IMR-90 (cell line): ENCODE measurements around the gene LONP2. TPM values are rescaled to one million over a fixed set of nuclear protein-coding genes. Genes with fewer than 3 reads are reported as not detected.

Experiments used
- ATAC-seq: fragments of 200-7000 bp; cut with Tn5 transposase; 2 replicates; pipeline ENCODE4 v1.9.1; 2020; ENCODE audit warnings: low read depth, mild to moderate bottlenecking, moderate library complexity
- BruUV-seq: library from RNA; stranded (reverse); fragments of 400-500 nt; replicated peaks from 2 replicates; lab custom pipeline; 2021; lab: Mats Ljungman, UMichigan
- CTCF ChIA-PET: fragments of 300-600 bp; formaldehyde crosslinking; extraction: SDS; loops from one replicate; lab custom pipeline; 2021; ENCODE audit warnings: antibody characterized with exemption; lab: Yijun Ruan, JAX
- POLR2A ChIA-PET: fragments of 300-600 bp; sonication (Branson Sonifier 250); formaldehyde crosslinking; loops from one replicate; lab custom pipeline; 2022; ENCODE audit warnings: antibody characterized with exemption; ENCODE audit not compliant: unreplicated experiment; lab: Charles Lee
- DNase-seq: peaks from one replicate; pipeline ENCODE4 v3.0.0; 2013
- H2AFZ ChIP-seq: replicated peaks from 2 replicates; pipeline ENCODE3; 2013; ENCODE audit warnings: low read length, mild to moderate bottlenecking; ENCODE audit not compliant: poor library complexity
- H2AK5ac ChIP-seq: 2 replicates; pipeline ENCODE4 v1.6.1; 2013; ENCODE audit warnings: low read depth, low read length, inconsistent platforms
- H2AK9ac ChIP-seq: replicated peaks from 2 replicates; pipeline ENCODE3; 2013; ENCODE audit warnings: mild to moderate bottlenecking, low read depth, low read length, moderate library complexity; ENCODE audit not compliant: poor library complexity
- H2BK120ac ChIP-seq: 2 replicates; pipeline ENCODE4 v1.6.1; 2013; ENCODE audit warnings: low read depth, low read length, inconsistent platforms
- H2BK15ac ChIP-seq: 3 replicates; pipeline ENCODE4 v1.6.1; 2013; ENCODE audit warnings: low read depth, low read length, inconsistent platforms
- H2BK20ac ChIP-seq: 2 replicates; pipeline ENCODE4 v1.6.1; 2013; ENCODE audit warnings: low read depth, mild to moderate bottlenecking, inconsistent platforms, low read length, moderate library complexity
- H2BK5ac ChIP-seq: 2 replicates; pipeline ENCODE4 v1.6.1; 2013; ENCODE audit warnings: mild to moderate bottlenecking, low read depth, low read length, inconsistent platforms; ENCODE audit not compliant: poor library complexity, severe bottlenecking
- H3K14ac ChIP-seq: replicated peaks from 2 replicates; pipeline ENCODE4 v1.6.1; 2013; ENCODE audit warnings: low read depth, low read length, inconsistent platforms
- H3K18ac ChIP-seq: 2 replicates; pipeline ENCODE4 v1.6.1; 2013; ENCODE audit warnings: low read depth, low read length, control low read depth
- H3K23ac ChIP-seq: 2 replicates; pipeline ENCODE4 v1.6.1; 2013; ENCODE audit warnings: low read depth, low read length, inconsistent platforms
- H3K27ac ChIP-seq: 2 replicates; pipeline ENCODE4 v1.5.1; 2013; ENCODE audit warnings: mild to moderate bottlenecking, control low read depth, low read length; ENCODE audit not compliant: insufficient read depth
- H3K27me3 ChIP-seq: 2 replicates; pipeline ENCODE4 v1.6.1; 2013; ENCODE audit warnings: low read length; ENCODE audit not compliant: control insufficient read depth, insufficient read depth
- H3K36me3 ChIP-seq: 2 replicates; pipeline ENCODE4 v1.6.1; 2013; ENCODE audit warnings: low read length, mixed read lengths; ENCODE audit not compliant: control insufficient read depth, insufficient read depth
- H3K4ac ChIP-seq: 2 replicates; pipeline ENCODE4 v1.6.1; 2013; ENCODE audit warnings: low read depth, low read length, inconsistent platforms
- H3K4me1 ChIP-seq: 2 replicates; pipeline ENCODE4 v1.6.1; 2013; ENCODE audit warnings: low read length, mixed read lengths; ENCODE audit not compliant: control insufficient read depth, insufficient read depth
- H3K4me2 ChIP-seq: 2 replicates; pipeline ENCODE4 v1.6.1; 2013; ENCODE audit warnings: low read depth, mild to moderate bottlenecking, control low read depth, low read length, moderate library complexity
- H3K4me3 ChIP-seq: 2 replicates; pipeline ENCODE4 v1.5.1; 2013; ENCODE audit warnings: low read depth, mild to moderate bottlenecking, control low read depth, low read length, moderate library complexity; ENCODE audit not compliant: insufficient read depth
- H3K56ac ChIP-seq: 2 replicates; pipeline ENCODE4 v1.6.1; 2013; ENCODE audit warnings: low read length, inconsistent platforms; ENCODE audit not compliant: insufficient read depth; ENCODE audit errors: extremely low read depth
- H3K79me1 ChIP-seq, 2 experiments: 2 replicates each; pipeline ENCODE4 v1.6.1; 2013; ENCODE audit warnings: low read length in 2 of 2, inconsistent platforms in 1 of 2, low read depth in 1 of 2
- H3K9ac ChIP-seq: 2 replicates; pipeline ENCODE4 v1.6.1; 2013; ENCODE audit warnings: low read depth, low read length, control low read depth
- H3K9me1 ChIP-seq: 2 replicates; pipeline ENCODE4 v1.6.1; 2013; ENCODE audit warnings: low read length, inconsistent platforms; ENCODE audit not compliant: insufficient read depth
- H3K9me3 ChIP-seq: 2 replicates; pipeline ENCODE4 v1.6.1; 2013; ENCODE audit warnings: low read length; ENCODE audit not compliant: control insufficient read depth, insufficient read depth
- H4K20me1 ChIP-seq: 2 replicates; pipeline ENCODE4 v1.6.1; 2013; ENCODE audit warnings: low read length, inconsistent platforms; ENCODE audit not compliant: insufficient read depth
- H4K5ac ChIP-seq: 2 replicates; pipeline ENCODE4 v1.6.1; 2013; ENCODE audit warnings: mild to moderate bottlenecking, low read depth, low read length, control low read depth
- H4K8ac ChIP-seq, 2 experiments: 2 replicates each; pipeline ENCODE4 v1.6.1; 2013; ENCODE audit warnings: low read depth in 2 of 2, low read length in 2 of 2, control low read depth in 1 of 2, inconsistent platforms in 1 of 2
- H4K91ac ChIP-seq: 2 replicates; pipeline ENCODE4 v1.6.1; 2013; ENCODE audit warnings: low read depth, low read length, inconsistent platforms; ENCODE audit not compliant: insufficient read depth
- CEBPB ChIP-seq: IDR thresholded peaks from 2 replicates; pipeline ENCODE4 v1.6.1; 2012; ENCODE audit warnings: low read depth, low read length, improper control_type of control experiment
- SMC3 ChIP-seq: fragments of 150-350 bp; IDR thresholded peaks from 2 replicates; pipeline ENCODE4 v1.6.1; 2016; ENCODE audit warnings: low read depth, mild to moderate bottlenecking, antibody characterized with exemption, low read length, moderate library complexity
- WGBS, 2 experiments: methylation state at CpG; one replicate each; pipeline versions ENCODE4 v1.1.5 to v1.1.7; 2013; ENCODE audit warnings: missing lambda C conversion rate in 2 of 2; ENCODE audit not compliant: insufficient read length in 1 of 2; ENCODE audit errors: extremely low coverage in 2 of 2; 5-methylcytosine and 5-hydroxymethylcytosine counted together
- dilution Hi-C: fragments of 300-500 bp; cut with HindIII; formaldehyde crosslinking; loops from one replicate; pipeline ENCODE4 v1.14.3; 2018; ENCODE audit warnings: low sequenced_read_pairs; ENCODE audit not compliant: unreplicated experiment
- in situ Hi-C: fragments of 300-500 bp; cut with MboI; formaldehyde crosslinking; loops from 3 replicates; pipeline ENCODE4 v1.14.3; 2019; ENCODE audit warnings: low sequenced_read_pairs, inconsistent platforms, mixed read lengths
- intact Hi-C: fragments of 100-400 bp; cut with micrococcal nuclease; formaldehyde crosslinking; loops from 2 replicates; pipeline ENCODE4 v1.10.0; 2022
- polyA plus RNA-seq, 3 experiments: library from polyadenylated mRNA; depleted of rRNA; stranded (reverse); fragments of >200 nt; gene quantifications; 2 replicates each; pipeline ENCODE4 v1.2.3, GENCODE V29; 2012; ENCODE audit warnings: low replicate concordance in 1 of 3
- total RNA-seq: library from RNA; depleted of rRNA; stranded (reverse); fragments of >200 nt; gene quantifications from 2 replicates; pipeline ENCODE4 v1.2.3, GENCODE V29; 2012

Gene LONP2
- total and polyA plus RNA-seq, 2 of the 4 experiments (the other 2 are of a cell fraction): 31.5 to 90.9 TPM

GRCh38 chr16:48332978-48333377 lies 88.9 kb downstream of the LONP2 start:
- ChIA-PET POLR2A (no interaction called here), CTCF (no interaction called here)
- H3K9me1 ChIP-seq: peaks cover 4% of the 10 kb centered on the region; the same call in 1 of the 2 replicates
- H3K9me3 ChIP-seq: no peaks in the 10 kb centered on the region
- H4K8ac ChIP-seq: no peak overlapping the region
- WGBS, 2 experiments: no CpG with 5 or more reads among the region's 5 CpGs
- H4K20me1 ChIP-seq: no peaks in the 10 kb centered on the region
- H2AFZ ChIP-seq: no peak overlapping the region
- H2BK20ac ChIP-seq: no peak overlapping the region
- no peak overlapping the region for H3K4me2 ChIP-seq
- no peak overlapping the region for H3K4me3 ChIP-seq
- in situ Hi-C loops: no loop called here
- no peak overlapping the region for H2BK15ac ChIP-seq
- H3K23ac ChIP-seq: no peak overlapping the region
- no peak for DNase-seq
- H4K91ac ChIP-seq: no peak overlapping the region
- dilution Hi-C loops: no loop called here
- H3K18ac ChIP-seq: no peak overlapping the region
- no peak overlapping the region for H3K27ac ChIP-seq
- no TSS peak for BruUV-seq
- ATAC-seq: no peak
- H3K36me3 ChIP-seq: peaks cover 8% of the 10 kb centered on the region
- H3K4me1 ChIP-seq: peaks cover 16% of the 10 kb centered on the region
- H2AK9ac ChIP-seq: no peak overlapping the region
- peaks cover 27 to 44% of the 10 kb centered on the region in 2 experiments for H3K79me1 ChIP-seq
- no peak overlapping the region for H2BK120ac ChIP-seq
- H3K4ac ChIP-seq: no peak overlapping the region
- no peak overlapping the region for H2AK5ac ChIP-seq
- intact Hi-C loops: no loop called here
- H4K5ac ChIP-seq: no peak overlapping the region
- no peak overlapping the region for H2BK5ac ChIP-seq
- no peak overlapping the region for H3K9ac ChIP-seq
- TF ChIP-seq SMC3 (no peak), CEBPB (peak; percentile 78)
- no peaks in the 10 kb centered on the region for H3K27me3 ChIP-seq
- H3K14ac ChIP-seq: no peak overlapping the region
- no peak overlapping the region for H3K56ac ChIP-seq
